Activated CD8-positive, alpha-beta memory T cell treated with anti-CD3 and anti-CD28 coated beads, Interleukin-2, amount 50 U/mL, for 4 hours (primary cell): ENCODE results near the gene QSOX2.

Source experiments
- DNase-seq: peaks from one replicate; pipeline ENCODE4 v3.0.0-alpha.2; 2020

The QSOX2 gene

DNA sequence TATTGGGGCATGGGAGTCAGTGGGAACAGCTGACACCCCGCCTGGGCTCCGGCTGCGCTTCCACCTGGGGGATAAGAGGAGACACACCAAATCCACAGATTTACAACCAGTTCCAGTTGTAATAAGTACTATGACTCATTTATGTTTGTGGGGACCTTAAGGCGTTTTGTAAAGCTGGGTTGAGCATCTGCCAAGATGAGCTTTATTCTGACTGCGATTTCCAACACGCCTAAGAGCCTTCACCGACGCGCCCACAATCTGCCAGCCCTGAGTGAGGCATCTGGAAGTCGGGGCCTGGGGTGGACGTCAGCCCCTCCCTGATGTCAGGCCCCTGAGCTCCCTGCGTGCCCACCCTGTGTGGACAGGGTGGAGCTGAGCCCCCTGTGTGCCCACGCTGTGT lies 26.3 kb downstream of the QSOX2 start:
- DNase-seq = no peak

DNA sequence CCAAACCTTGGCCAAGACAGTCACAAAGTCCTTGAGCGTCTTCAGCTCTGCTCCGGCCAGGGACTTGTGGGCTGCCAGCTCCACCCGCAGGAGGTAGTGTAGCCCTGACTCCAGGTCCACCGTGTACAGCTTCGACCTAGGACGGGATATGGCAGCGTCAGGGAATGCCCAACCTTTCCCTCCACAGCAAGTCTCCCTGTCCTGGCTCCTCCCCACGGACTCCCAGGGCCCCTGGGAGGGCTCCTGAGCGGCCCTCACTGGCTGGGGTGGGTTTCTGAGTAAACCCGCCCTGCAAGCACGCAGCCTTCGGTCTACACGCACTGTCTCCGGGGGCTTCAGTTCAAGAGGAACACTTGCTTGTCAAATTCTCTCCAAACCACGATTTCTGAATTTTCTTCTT lies 26.9 kb downstream of the QSOX2 start:
- DNase-seq = no peak

DNA sequence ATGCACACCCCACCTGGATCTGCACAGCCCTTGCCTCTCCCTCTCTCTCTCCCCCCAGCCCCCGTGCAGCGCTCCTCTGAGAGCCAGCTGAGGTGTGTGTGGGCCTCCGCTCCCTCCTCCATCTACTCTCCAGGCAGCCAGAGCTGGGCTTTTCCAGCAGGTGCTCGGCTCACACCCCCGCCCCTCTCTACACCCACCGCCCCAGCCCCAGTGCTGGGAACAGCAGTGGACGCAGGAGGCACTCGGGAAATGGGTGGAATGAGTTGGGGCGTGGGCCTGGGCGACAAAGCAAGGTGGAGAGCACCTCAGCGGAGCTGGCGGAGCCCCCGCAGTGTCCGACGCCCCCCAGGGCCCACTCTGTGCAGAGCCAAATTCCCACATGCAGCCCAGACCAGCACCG lies 27.3 kb downstream of the QSOX2 start:
- DNase-seq = no peak

- no peak for DNase-seq
Measured at GRCh38 chr9:136216541-136217244, 28.9 kb downstream of the QSOX2 start.

DNA sequence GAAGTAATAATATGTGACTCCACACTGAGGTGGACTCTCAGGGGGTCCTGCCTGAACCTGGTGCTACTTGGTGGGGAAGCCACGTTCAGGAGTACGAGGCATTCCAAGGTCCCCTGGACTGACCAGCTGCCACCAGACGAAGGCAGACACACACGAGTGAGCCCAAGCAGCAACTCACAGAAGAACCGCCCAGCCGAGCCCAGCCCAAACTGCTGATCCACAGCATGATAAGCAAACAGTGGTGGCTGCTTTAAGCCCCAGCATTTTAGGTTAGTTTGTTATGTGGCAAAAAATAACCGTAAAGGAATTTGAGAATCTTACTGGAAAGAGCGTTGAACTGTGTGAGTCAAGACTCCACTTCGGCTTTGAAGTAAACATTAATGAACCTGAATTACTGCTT lies 31.9 kb downstream of the QSOX2 start:
- DNase-seq = no peak

- DNase-seq = no peak
Measured at GRCh38 chr9:136212345-136212950, 33.2 kb downstream of the QSOX2 start.

- DNase-seq = no peak
Measured at GRCh38 chr9:136211441-136212344, 33.9 kb downstream of the QSOX2 start.

DNA sequence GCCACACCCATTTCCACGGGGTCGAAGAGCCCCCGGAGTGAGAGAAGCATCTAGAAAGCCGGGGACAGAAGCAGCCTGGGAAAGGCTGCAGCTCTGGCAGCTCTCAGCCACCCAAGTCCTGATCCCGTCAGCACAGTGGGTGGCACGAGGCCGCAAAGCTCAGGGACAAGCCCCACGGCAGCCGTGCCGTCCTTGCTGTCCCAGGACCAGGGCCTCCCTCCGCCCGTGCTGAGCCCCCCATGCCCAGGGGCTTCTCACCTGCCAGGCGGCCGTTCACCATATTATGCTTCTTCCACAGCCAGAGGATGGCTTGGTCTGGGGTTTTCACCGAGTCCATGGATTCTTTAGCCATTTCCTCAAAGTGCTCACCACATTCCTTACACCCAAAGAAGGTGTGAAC lies 34.6 kb downstream of the QSOX2 start:
- DNase-seq = no peak

DNA sequence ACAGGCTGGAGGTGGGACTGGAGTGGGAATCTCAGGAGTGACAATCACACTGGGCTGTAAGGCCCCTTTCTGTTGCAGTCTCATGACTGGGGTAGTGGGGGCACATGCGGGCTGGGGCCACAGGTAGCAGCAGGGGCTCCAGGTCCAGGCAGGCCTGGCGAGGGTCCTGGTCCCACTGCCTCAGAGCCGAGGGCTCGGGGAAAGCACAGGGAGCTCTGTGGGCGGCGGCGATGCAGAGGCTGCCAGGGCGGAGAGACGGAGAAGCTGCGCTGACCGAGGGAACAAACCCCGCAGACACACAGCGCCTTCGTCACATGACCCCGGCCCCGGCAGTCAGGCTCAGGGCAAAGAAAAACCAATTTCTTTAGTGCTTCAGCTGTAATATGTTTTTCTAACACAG lies 35.3 kb downstream of the QSOX2 start:
- DNase-seq = no peak

DNA sequence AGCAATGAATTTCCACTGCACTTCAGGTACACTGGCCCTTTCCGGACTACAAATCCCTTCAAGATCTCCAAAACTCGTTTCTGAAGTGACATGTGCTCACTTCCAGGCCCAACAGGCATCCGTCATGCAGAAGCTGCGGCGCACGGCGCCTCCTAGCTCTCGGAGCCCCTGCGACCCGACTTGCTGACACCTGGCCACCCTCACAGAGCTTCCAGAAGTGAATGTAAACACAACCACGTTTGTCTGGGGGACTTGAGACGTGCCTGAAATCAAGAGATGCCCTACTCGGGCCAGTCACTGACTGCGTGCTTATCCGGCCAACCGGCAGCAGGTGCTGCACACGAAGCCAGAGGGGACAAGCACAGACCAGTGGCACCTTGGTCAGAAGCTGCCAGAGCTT lies 35.8 kb downstream of the QSOX2 start:
- no peak for DNase-seq

- no peak for DNase-seq
Measured at GRCh38 chr9:136209232-136209631, 36.4 kb downstream of the QSOX2 start.

DNA sequence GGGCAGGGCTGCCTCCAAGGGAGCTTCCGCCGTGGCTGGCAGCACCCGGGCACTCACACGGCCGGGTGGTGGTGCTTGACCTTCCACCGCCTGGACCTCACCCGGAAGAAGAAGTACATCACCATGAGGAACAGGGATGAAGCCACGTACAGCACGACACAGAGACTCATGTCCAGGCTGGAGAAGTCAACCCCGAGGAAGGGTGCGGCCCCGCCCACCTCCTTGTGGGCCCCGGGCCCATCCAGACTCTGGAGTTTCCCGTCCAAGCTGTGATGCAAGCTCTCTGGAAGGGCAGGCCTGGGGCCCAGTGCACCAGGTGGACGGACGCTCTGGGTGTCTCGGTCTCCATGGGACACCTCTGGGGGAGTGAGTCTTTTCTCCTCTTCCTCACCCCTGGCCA lies 36.9 kb downstream of the QSOX2 start:
- no peak for DNase-seq

DNA sequence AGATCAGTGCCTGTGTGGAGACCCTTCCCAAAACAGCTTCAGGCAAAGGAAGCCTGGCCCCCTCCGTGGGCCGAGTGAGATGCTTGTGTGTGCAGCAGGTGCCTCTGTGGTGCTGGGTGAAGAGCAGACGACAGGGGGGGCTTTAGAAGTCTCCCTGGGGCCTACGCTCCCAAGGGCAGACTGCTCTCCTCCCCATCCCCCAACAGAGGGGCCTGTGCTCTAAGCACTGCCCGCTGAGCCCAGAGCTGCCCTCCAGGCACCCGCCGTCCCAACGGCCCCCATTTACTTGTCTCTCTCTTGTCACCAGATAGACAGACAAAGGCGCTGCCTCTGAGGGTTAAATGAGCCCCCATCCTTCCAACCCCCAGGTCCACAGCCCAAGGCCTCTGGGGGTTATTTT lies 38.0 kb downstream of the QSOX2 start:
- no peak for DNase-seq

- no peak for DNase-seq
Measured at GRCh38 chr9:136206602-136207275, 38.9 kb downstream of the QSOX2 start.

- DNase-seq = no peak
Measured at GRCh38 chr9:136205707-136205992, 40.0 kb downstream of the QSOX2 start.

GRCh38 chr9:136204838-136205706 lies 40.5 kb downstream of the QSOX2 start, which contains the start of gene LHX3:
TSS of gene LHX3 (minus strand) at chr9:136205128. CDS start at chr9:136205012, 116 bp downstream.
- DNase-seq = no peak

GRCh38 chr9:136204145-136204805 lies 41.3 kb downstream of the QSOX2 start:
- no peak for DNase-seq

DNA sequence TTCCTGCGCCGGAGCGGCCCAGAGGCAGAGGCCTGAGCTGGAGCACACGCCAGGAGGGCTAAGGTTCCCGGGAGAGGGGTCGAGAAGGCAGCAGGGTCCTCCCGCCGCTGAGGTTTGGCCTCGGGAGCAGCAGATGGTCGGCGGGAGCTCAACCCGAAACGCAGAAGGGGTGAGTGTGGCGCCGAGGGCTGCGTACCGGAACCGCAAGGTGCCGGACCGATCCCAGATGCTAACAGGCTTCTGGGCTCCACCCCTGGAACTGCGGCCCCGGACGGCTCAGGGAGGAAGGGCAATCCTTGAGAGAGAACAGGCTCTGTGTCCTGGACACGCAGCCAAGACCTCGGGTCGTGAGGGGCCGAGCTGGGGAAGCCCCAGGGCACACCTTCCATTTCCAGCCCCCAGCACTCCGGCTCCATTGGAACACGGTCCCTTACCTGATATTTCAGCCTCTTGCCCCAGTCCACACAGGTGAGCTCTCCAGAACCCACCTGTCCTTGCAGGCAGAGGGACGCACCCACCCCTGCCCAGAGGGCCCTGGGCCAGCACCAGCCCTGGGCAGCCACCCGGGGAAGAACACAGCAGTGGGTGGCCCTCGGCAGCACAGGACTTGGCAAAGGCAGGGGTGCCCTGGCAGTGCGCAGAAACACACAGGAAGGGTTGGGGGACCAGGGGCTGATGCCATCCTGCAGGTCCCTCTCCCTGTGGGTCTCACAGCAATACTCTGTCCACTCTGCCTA lies 42.0 kb downstream of the QSOX2 start:
- no peak for DNase-seq

GRCh38 chr9:136202454-136203407 lies 42.9 kb downstream of the QSOX2 start:
- DNase-seq = no peak
